Endothelial cell of umbilical vein (primary cell): ENCODE measurements around the gene GOLIM4. TPM values are rescaled to one million over a fixed set of nuclear protein-coding genes. Genes with fewer than 3 reads are reported as not detected.

Experiments
- BruUV-seq: library from RNA; stranded (reverse); fragments of 400-500 nt; replicated peaks from 2 replicates; lab custom pipeline; 2021; lab: Mats Ljungman, UMichigan
- CTCF ChIA-PET: fragments of 300-600, 350-600 bp; sonication (Branson Sonifier 250); formaldehyde crosslinking; loops from one replicate; lab custom pipeline; 2021; ENCODE audit warnings: antibody characterized with exemption, inconsistent platforms; lab: Charles Lee
- POLR2A ChIA-PET: fragments of 300-600, 350-600 bp; sonication (Branson Sonifier 250); formaldehyde crosslinking; loops from one replicate; lab custom pipeline; 2021; ENCODE audit warnings: antibody characterized with exemption, inconsistent platforms; lab: Charles Lee
- DNase-seq: peaks from one replicate; pipeline ENCODE4 v3.0.0-alpha.2; 2011; ENCODE audit warnings: low read depth, low spot score
- FAIRE-seq: peaks from 2 replicates; lab custom pipeline; 2011; peaks lifted over from hg19 to GRCh38; lab: Jason Lieb, UNC
- H2AFZ ChIP-seq: 2 replicates; pipeline ENCODE4 v1.6.0; 2012; ENCODE audit warnings: low read depth, low read length, control low read depth, inconsistent platforms
- H3K27ac ChIP-seq: 2 replicates; pipeline ENCODE4 v1.5.1; 2011; ENCODE audit warnings: low read depth, mild to moderate bottlenecking, control low read depth, low read length, moderate library complexity; ENCODE audit not compliant: insufficient read depth
- H3K27me3 ChIP-seq, 2 experiments: 2 replicates each; pipeline versions ENCODE4 v1.6.0 to v1.6.1; 2011; ENCODE audit warnings: low read length in 2 of 2, mixed read lengths in 1 of 2; ENCODE audit not compliant: control insufficient read depth in 2 of 2, insufficient read depth in 2 of 2
- H3K36me3 ChIP-seq, 2 experiments: 2 replicates in 1 of 2; 3 replicates in 1 of 2; pipeline ENCODE4 v1.5.1; 2011; ENCODE audit warnings: low read length in 2 of 2, mild to moderate bottlenecking in 1 of 2, moderate library complexity in 1 of 2; ENCODE audit not compliant: control insufficient read depth in 2 of 2, insufficient read depth in 2 of 2; ENCODE audit errors: extremely low read depth in 1 of 2
- H3K4me1 ChIP-seq: 3 replicates; pipeline ENCODE4 v1.5.1; 2011; ENCODE audit warnings: mild to moderate bottlenecking, low read length; ENCODE audit not compliant: control insufficient read depth, insufficient read depth; ENCODE audit errors: extremely low read depth
- H3K4me2 ChIP-seq: 2 replicates; pipeline ENCODE4 v1.6.1; 2011; ENCODE audit warnings: low read length, control low read depth, mixed read lengths; ENCODE audit not compliant: insufficient read depth
- H3K4me3 ChIP-seq, 3 experiments: fragments of 200-600 bp in 1 of 3; sonication (generic), shearing (Covaris generic) in 1 of 3; replicated peaks in 1 of 3; 2 replicates each; pipeline ENCODE4 v1.5.1; 2011 to 2016; ENCODE audit warnings: control low read depth in 3 of 3, low read length in 3 of 3, mild to moderate bottlenecking in 2 of 3, inconsistent platforms in 1 of 3, low read depth in 1 of 3, moderate library complexity in 1 of 3; ENCODE audit not compliant: insufficient read depth in 1 of 3
- H3K79me2 ChIP-seq: 2 replicates; pipeline ENCODE4 v1.6.0; 2012; ENCODE audit warnings: low read length, inconsistent platforms; ENCODE audit not compliant: control insufficient read depth, insufficient read depth
- H3K9ac ChIP-seq: replicated peaks from 2 replicates; pipeline ENCODE3; 2011; ENCODE audit warnings: low read length, control low read depth; ENCODE audit not compliant: insufficient read depth; ENCODE audit errors: extremely low read depth
- H3K9me1 ChIP-seq: replicated peaks from 3 replicates; pipeline ENCODE4 v1.6.0; 2011; ENCODE audit warnings: mild to moderate bottlenecking, low read length; ENCODE audit not compliant: control insufficient read depth, insufficient read depth; ENCODE audit errors: extremely low read depth
- H3K9me3 ChIP-seq: replicated peaks from 2 replicates; pipeline ENCODE4 v1.5.1; 2012; ENCODE audit warnings: low read length, inconsistent platforms; ENCODE audit not compliant: control insufficient read depth, insufficient read depth
- H4K20me1 ChIP-seq: replicated peaks from 2 replicates; pipeline ENCODE3; 2011; ENCODE audit warnings: mild to moderate bottlenecking, low read length; ENCODE audit not compliant: control insufficient read depth, insufficient read depth; ENCODE audit errors: extremely low read depth
- CTCF ChIP-seq, 2 donors: IDR thresholded peaks; 1 replicate in 1 of 2; 2 replicates in 1 of 2; pipeline ENCODE4 v1.5.1; 2011; ENCODE audit warnings: low read length in 2 of 2, mild to moderate bottlenecking in 2 of 2, moderate library complexity in 2 of 2, control low read depth in 1 of 2, inconsistent platforms in 1 of 2, low read depth in 1 of 2; ENCODE audit not compliant: insufficient read depth in 1 of 2; ENCODE audit errors: extremely low read depth in 1 of 2
- EZH2 ChIP-seq: IDR thresholded peaks from 2 replicates; pipeline ENCODE4 v1.6.1; 2012; ENCODE audit warnings: borderline replicate concordance, low read depth, mild to moderate bottlenecking, moderate library complexity, low read length, inconsistent platforms; ENCODE audit not compliant: severe bottlenecking
- FOS ChIP-seq: IDR thresholded peaks from 2 replicates; pipeline ENCODE4 v1.6.1; 2011; ENCODE audit warnings: mild to moderate bottlenecking, low read length, moderate library complexity, borderline replicate concordance; ENCODE audit not compliant: insufficient read depth
- GATA2 ChIP-seq: IDR thresholded peaks from 2 replicates; pipeline ENCODE4 v1.7.0; 2011; ENCODE audit warnings: low read depth, mild to moderate bottlenecking, moderate library complexity, mixed read lengths, low read length; ENCODE audit not compliant: insufficient read length, insufficient read depth
- JUN ChIP-seq: IDR thresholded peaks from 2 replicates; pipeline ENCODE4 v1.6.1; 2011; ENCODE audit warnings: borderline replicate concordance, low read depth; ENCODE audit not compliant: insufficient read length, insufficient read depth
- MAX ChIP-seq: IDR thresholded peaks from 2 replicates; pipeline ENCODE4 v1.6.1; 2011; ENCODE audit not compliant: insufficient read depth, insufficient read length
- MYC ChIP-seq: IDR thresholded peaks from one replicate; pipeline ENCODE4 v1.6.1; 2011; ENCODE audit warnings: mild to moderate bottlenecking, low read depth, low read length
- POLR2A ChIP-seq: IDR thresholded peaks from 2 replicates; pipeline ENCODE4 v1.6.1; 2012; ENCODE audit warnings: low read depth, mild to moderate bottlenecking, control low read depth, low read length
- POLR2AphosphoS5 ChIP-seq: IDR thresholded peaks from 2 replicates; pipeline ENCODE4 v1.6.1; 2012; ENCODE audit warnings: low read depth, mild to moderate bottlenecking, control low read depth, low read length, moderate library complexity; ENCODE audit not compliant: insufficient read depth
- dilution Hi-C: fragments of 300-500 bp; cut with MboI; formaldehyde crosslinking; loops from one replicate; pipeline ENCODE4 v1.15.0; 2019; ENCODE audit warnings: low sequenced_read_pairs; ENCODE audit not compliant: extremely low pct_ligation_motif_present
- intact Hi-C: fragments of 100-400 bp; cut with micrococcal nuclease; formaldehyde crosslinking; loops from one replicate; pipeline ENCODE4 v1.10.0; 2022
- polyA plus RNA-seq, 4 experiments: library from polyadenylated mRNA; depleted of rRNA in 3 of 4; stranded (reverse) in 3 of 4; unstranded in 1 of 4; fragments of >200 nt; gene quantifications; 2 replicates each; pipeline versions ENCODE4 v1.2.1 to v1.2.3, GENCODE V29; 2011 to 2012; ENCODE audit warnings: missing spikeins in 1 of 4
- total RNA-seq: library from RNA; stranded (reverse); gene quantifications from 2 replicates; pipeline ENCODE4 v1.2.3, GENCODE V29; 2021

The GOLIM4 gene
- total and polyA plus RNA-seq, 2 donors (not counting 3 experiments of a cell fraction or from before 2014, with no cell fraction given): 11.7 to 40.8 TPM

- Histone ChIP-seq H4K20me1 (peaks cover 7% of the 10 kb centered on the region), H3K9me1 (peaks cover 4% of the 10 kb centered on the region), H3K9ac (no peak overlapping the region), H3K4me1 (peaks cover 28% of the 10 kb centered on the region), H3K27me3 (no peaks in the 10 kb centered on the region), H3K27ac (no peak overlapping the region), H3K4me2 (no peak overlapping the region), H3K79me2 (peaks cover 72% of the 10 kb centered on the region), H3K4me3 (no peak overlapping the region), H3K9me3 (no peaks in the 10 kb centered on the region), H3K36me3 (no peaks in the 10 kb centered on the region), H2AFZ (no peak overlapping the region)
- TF ChIP-seq POLR2AphosphoS5: no peak
- no peak for TF ChIP-seq GATA2
- TF ChIP-seq EZH2: no peak
- TF ChIP-seq FOS: no peak
- no peak for TF ChIP-seq POLR2A
- no peak for TF ChIP-seq JUN
- no peak for TF ChIP-seq MAX
- no peak for TF ChIP-seq MYC
- TF ChIP-seq CTCF (IDR thresholded peaks at IDR 0.05; ENCODE audit: extremely low read depth in 1 of 2, insufficient read depth in 1 of 2, low read depth in 1 of 2, low read length in 2 of 2): no peak
- FAIRE-seq (no peak), DNase-seq (no peak)
- CTCF ChIA-PET: interaction anchor here (0.9 to 1.4 kb wide), 4 partner anchors 12 to 49 kb away, joined by 3 to 4 read pairs (median 4); no protein-coding TSS in a partner anchor
- intact Hi-C loops: loop anchor here (10.0 kb wide), 1 partner anchor 704 kb away; no protein-coding TSS in a partner anchor
- no TSS peak for BruUV-seq
- dilution Hi-C loops: no loop called here
- POLR2A ChIA-PET: interaction anchor here (0.5 kb wide), 1 partner anchor 1057 kb away, joined by 5 read pairs; no protein-coding TSS in a partner anchor
These were observed 5.2 kb downstream of the GOLIM4 start for GRCh38 chr3:168090306-168091085.
